NCI-H2081 (cell line): Measurements from ENCODE around the gene LARP4B.

Experiments
- DNase-seq, 2 experiments: peaks; one replicate each; lab custom pipeline; 2025; lab: John Stamatoyannopoulos, UW

LARP4B gene

GRCh38 chr10:807163-807957 is 124.1 kb downstream of the LARP4B start:
- no peak for DNase-seq

GRCh38 chr10:806451-807162 is 124.9 kb downstream of the LARP4B start:
- DNase-seq = no peak

GRCh38 chr10:805620-806305 is 125.7 kb downstream of the LARP4B start:
- no peak for DNase-seq

- DNase-seq = no peak
Measured at GRCh38 chr10:804787-805619, 126.5 kb downstream of the LARP4B start.

- no peak for DNase-seq
Measured at GRCh38 chr10:804191-804781, 127.2 kb downstream of the LARP4B start.

GRCh38 chr10:803041-803741 is 128.3 kb downstream of the LARP4B start:
- DNase-seq = no peak

GRCh38 chr10:802506-802905 is 129.0 kb downstream of the LARP4B start:
- no peak for DNase-seq

GRCh38 chr10:797179-797578 is 134.3 kb downstream of the LARP4B start:
- DNase-seq = no peak

GRCh38 chr10:796233-796632 is 135.3 kb downstream of the LARP4B start:
- DNase-seq = no peak

- DNase-seq = no peak
Measured at GRCh38 chr10:794382-794956, 137.0 kb downstream of the LARP4B start.

- no peak for DNase-seq
Measured at GRCh38 chr10:792792-793100, 138.8 kb downstream of the LARP4B start.

GRCh38 chr10:792083-792791 is 139.3 kb downstream of the LARP4B start:
- DNase-seq = no peak

GRCh38 chr10:791639-792038 is 139.9 kb downstream of the LARP4B start:
- DNase-seq = no peak

GRCh38 chr10:790821-791551 is 140.5 kb downstream of the LARP4B start:
- no peak for DNase-seq

- no peak for DNase-seq
Measured at GRCh38 chr10:789831-790701, 141.4 kb downstream of the LARP4B start.

- peak; percentile 29 to 46 for DNase-seq
Measured at GRCh38 chr10:788796-789748, 142.4 kb downstream of the LARP4B start.

- no peak for DNase-seq
Measured at GRCh38 chr10:787933-788651, 143.4 kb downstream of the LARP4B start.
